OCI-LY7 (cell line): ENCODE results near the gene CACNB2.

Experiments used
- EZH2phosphoT487 ChIP-seq: fragments of 200-600 bp; sonication (generic); IDR thresholded peaks from 2 replicates; pipeline ENCODE4 v1.6.1; 2018; ENCODE audit warnings: low read depth, borderline replicate concordance, mild to moderate bottlenecking, mixed run types, antibody characterized with exemption, low read length, moderate library complexity, mixed read lengths
- TF ChIP-seq, protein P1 (sequence below): fragments of 200-600 bp; sonication (generic); conservative IDR thresholded peaks from 2 replicates; pipeline ENCODE4 v1.5.1; 2014; ENCODE audit warnings: mild to moderate bottlenecking, antibody characterized with exemption, low read length, moderate library complexity, mixed read lengths

DNA sequence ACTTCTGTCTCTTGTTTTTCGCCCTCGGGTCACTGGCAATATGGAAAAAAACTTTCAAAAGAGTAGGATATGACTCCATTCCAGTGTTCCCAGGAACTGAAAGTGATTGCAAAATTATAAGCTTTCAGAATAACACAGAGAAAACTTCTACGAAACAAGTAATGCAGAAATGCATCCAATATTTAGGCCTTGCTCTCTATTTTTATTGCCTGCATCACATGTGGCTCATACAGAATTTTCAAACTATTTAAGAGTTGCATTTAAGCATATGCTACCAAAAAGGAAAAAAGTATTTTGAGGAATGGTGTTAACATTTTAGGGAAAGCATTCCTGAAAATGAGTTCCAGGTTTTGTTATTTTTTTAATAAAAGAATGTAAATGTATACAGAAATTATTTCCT, 228.0 kb downstream of the CACNB2 start:
- TF ChIP-seq, protein P1, sequence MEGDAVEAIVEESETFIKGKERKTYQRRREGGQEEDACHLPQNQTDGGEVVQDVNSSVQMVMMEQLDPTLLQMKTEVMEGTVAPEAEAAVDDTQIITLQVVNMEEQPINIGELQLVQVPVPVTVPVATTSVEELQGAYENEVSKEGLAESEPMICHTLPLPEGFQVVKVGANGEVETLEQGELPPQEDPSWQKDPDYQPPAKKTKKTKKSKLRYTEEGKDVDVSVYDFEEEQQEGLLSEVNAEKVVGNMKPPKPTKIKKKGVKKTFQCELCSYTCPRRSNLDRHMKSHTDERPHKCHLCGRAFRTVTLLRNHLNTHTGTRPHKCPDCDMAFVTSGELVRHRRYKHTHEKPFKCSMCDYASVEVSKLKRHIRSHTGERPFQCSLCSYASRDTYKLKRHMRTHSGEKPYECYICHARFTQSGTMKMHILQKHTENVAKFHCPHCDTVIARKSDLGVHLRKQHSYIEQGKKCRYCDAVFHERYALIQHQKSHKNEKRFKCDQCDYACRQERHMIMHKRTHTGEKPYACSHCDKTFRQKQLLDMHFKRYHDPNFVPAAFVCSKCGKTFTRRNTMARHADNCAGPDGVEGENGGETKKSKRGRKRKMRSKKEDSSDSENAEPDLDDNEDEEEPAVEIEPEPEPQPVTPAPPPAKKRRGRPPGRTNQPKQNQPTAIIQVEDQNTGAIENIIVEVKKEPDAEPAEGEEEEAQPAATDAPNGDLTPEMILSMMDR: no peak
- no peak for TF ChIP-seq EZH2phosphoT487
